ENCODE measurements around the gene NEURL1B.

GRCh38 chr5:172630482-172630881 lies 10.6 kb upstream of the NEURL1B start:
- TF ChIP-seq POLR2AphosphoS5 (IDR thresholded peaks at IDR 0.05; ENCODE audit: low read depth) (no peak), REST (IDR thresholded peaks at IDR 0.05; ENCODE audit: insufficient replicate concordance, low read depth) (no peak), GABPA (IDR thresholded peaks at IDR 0.05; ENCODE audit: low read depth) (no peak), SPI1 (IDR thresholded peaks at IDR 0.05; ENCODE audit: borderline replicate concordance, low read depth) (no peak)
- TF ChIP-seq, protein P1, sequence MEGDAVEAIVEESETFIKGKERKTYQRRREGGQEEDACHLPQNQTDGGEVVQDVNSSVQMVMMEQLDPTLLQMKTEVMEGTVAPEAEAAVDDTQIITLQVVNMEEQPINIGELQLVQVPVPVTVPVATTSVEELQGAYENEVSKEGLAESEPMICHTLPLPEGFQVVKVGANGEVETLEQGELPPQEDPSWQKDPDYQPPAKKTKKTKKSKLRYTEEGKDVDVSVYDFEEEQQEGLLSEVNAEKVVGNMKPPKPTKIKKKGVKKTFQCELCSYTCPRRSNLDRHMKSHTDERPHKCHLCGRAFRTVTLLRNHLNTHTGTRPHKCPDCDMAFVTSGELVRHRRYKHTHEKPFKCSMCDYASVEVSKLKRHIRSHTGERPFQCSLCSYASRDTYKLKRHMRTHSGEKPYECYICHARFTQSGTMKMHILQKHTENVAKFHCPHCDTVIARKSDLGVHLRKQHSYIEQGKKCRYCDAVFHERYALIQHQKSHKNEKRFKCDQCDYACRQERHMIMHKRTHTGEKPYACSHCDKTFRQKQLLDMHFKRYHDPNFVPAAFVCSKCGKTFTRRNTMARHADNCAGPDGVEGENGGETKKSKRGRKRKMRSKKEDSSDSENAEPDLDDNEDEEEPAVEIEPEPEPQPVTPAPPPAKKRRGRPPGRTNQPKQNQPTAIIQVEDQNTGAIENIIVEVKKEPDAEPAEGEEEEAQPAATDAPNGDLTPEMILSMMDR (IDR thresholded peaks at IDR 0.05; ENCODE audit: insufficient read depth, low read length) = no peak

Measured in HL-60 (cell line).